HEK293T (cell line): ENCODE results near the gene CRLF1.
A peak's percentile ranks its signal among the peaks of the same experiment; 100 is the strongest.

ENCODE experiments used
- CTCF ChIA-PET: fragments of 350-600 bp; formaldehyde crosslinking; extraction: SDS; loops from one replicate; lab custom pipeline; 2021; ENCODE audit warnings: antibody characterized with exemption, inconsistent platforms; lab: Yijun Ruan, JAX
- POLR2A ChIA-PET: fragments of 350-600 bp; formaldehyde crosslinking; extraction: SDS; loops from one replicate; lab custom pipeline; 2020; ENCODE audit warnings: antibody characterized with exemption, inconsistent platforms; lab: Yijun Ruan, JAX
- DNase-seq: peaks from one replicate; pipeline ENCODE4 v3.0.0; 2012; ENCODE audit warnings: mixed read lengths; ENCODE audit errors: extremely low spot score
- ARNT ChIP-seq: fragments of 450-650 bp; IDR thresholded peaks from 2 replicates; pipeline ENCODE4 v1.6.1; 2017; ENCODE audit warnings: mild to moderate bottlenecking
- BHLHE40 ChIP-seq: fragments of 450-650 bp; IDR thresholded peaks from 2 replicates; pipeline ENCODE4 v1.6.1; 2016; ENCODE audit warnings: mild to moderate bottlenecking, moderate library complexity, borderline replicate concordance
- CTBP1 ChIP-seq: fragments of 450-650 bp; IDR thresholded peaks from 2 replicates; pipeline ENCODE4 v1.6.1; 2016; ENCODE audit warnings: borderline replicate concordance
- ELF4 ChIP-seq: fragments of 450-650 bp; IDR thresholded peaks from 2 replicates; pipeline ENCODE4 v1.6.1; 2017; ENCODE audit warnings: antibody characterized with exemption
- FOXA1 ChIP-seq: fragments of 450-650 bp; IDR thresholded peaks from 2 replicates; pipeline ENCODE4 v1.6.1; 2016; ENCODE audit warnings: mild to moderate bottlenecking
- FOXK2 ChIP-seq: fragments of 450-650 bp; IDR thresholded peaks from 2 replicates; pipeline ENCODE4 v1.6.1; 2016; ENCODE audit warnings: mild to moderate bottlenecking
- FOXM1 ChIP-seq: fragments of 450-650 bp; IDR thresholded peaks from 2 replicates; pipeline ENCODE4 v1.6.1; 2017; ENCODE audit warnings: mild to moderate bottlenecking, borderline replicate concordance
- HDGF ChIP-seq: fragments of 450-650 bp; IDR thresholded peaks from 2 replicates; pipeline ENCODE4 v1.6.1; 2017; ENCODE audit warnings: antibody characterized with exemption, borderline replicate concordance
- L3MBTL2 ChIP-seq: fragments of 450-650 bp; conservative IDR thresholded peaks from 2 replicates; pipeline ENCODE4 v1.6.1; 2016; ENCODE audit warnings: mild to moderate bottlenecking
- LEF1 ChIP-seq: fragments of 450-650 bp; IDR thresholded peaks from 2 replicates; pipeline ENCODE4 v1.6.1; 2017; ENCODE audit warnings: mild to moderate bottlenecking, borderline replicate concordance
- NFRKB ChIP-seq: fragments of 450-650 bp; IDR thresholded peaks from 2 replicates; pipeline ENCODE4 v1.6.1; 2016; ENCODE audit warnings: mild to moderate bottlenecking, moderate library complexity
- SP1 ChIP-seq: fragments of 450-650 bp; IDR thresholded peaks from 2 replicates; pipeline ENCODE4 v1.6.1; 2017
- SUZ12 ChIP-seq: fragments of 450-650 bp; IDR thresholded peaks from 2 replicates; pipeline ENCODE4 v1.6.1; 2016; ENCODE audit warnings: mild to moderate bottlenecking
- TARDBP ChIP-seq: fragments of 450-650 bp; IDR thresholded peaks from 2 replicates; pipeline ENCODE4 v1.6.1; 2016
- ZNF384 ChIP-seq: fragments of 450-650 bp; IDR thresholded peaks from 2 replicates; pipeline ENCODE4 v1.6.1; 2016
- TF ChIP-seq, protein P1 (sequence below): fragments of 450-650 bp; IDR thresholded peaks from 2 replicates; pipeline ENCODE4 v1.6.1; 2016

CRLF1 gene

DNA sequence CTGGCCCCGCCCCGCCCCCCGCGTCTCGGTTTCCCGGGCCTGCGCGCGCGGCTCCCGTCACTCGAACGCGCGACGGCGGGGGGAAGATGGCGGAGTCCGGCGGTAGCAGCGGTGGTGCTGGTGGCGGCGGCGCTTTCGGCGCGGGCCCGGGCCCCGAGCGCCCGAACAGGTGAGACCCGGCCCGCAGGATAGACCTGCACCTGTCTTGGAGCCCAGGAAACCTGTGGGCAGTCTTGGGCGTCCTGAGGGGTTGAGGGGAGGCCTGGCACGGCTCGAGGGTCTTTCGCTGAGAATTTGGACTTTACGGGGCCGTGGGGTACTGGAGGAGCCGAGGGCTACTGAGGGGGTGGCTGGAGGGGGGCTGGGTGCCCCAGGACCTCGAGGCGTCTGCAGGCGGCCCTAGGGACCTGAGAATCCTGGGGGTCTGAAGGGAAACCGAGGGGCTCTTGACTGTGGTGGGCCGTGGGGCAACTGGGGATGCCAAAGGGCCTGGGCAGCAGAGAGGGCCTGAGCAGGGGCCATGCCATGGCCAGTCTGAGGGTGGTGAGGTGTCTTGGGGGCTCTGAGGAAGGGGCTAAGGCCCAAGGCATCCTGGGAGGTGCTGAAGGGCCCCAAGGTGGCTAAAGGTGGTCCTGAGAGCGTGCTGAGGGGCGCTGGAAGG lies 30.5 kb upstream of the CRLF1 start, which contains the start of gene KLHL26:
Gene KLHL26, plus strand, starts transcription at position 60 of the 661 bp plus-strand sequence. Its CDS starts 27 bp downstream, at position 87.
- ChIA-PET POLR2A (no interaction called here), CTCF (no interaction called here)
- TF ChIP-seq BHLHE40 (no peak), LEF1 (no peak), NFRKB (no peak), L3MBTL2 (no peak), SUZ12 (no peak), HDGF (no peak)
- DNase-seq: no peak

DNA sequence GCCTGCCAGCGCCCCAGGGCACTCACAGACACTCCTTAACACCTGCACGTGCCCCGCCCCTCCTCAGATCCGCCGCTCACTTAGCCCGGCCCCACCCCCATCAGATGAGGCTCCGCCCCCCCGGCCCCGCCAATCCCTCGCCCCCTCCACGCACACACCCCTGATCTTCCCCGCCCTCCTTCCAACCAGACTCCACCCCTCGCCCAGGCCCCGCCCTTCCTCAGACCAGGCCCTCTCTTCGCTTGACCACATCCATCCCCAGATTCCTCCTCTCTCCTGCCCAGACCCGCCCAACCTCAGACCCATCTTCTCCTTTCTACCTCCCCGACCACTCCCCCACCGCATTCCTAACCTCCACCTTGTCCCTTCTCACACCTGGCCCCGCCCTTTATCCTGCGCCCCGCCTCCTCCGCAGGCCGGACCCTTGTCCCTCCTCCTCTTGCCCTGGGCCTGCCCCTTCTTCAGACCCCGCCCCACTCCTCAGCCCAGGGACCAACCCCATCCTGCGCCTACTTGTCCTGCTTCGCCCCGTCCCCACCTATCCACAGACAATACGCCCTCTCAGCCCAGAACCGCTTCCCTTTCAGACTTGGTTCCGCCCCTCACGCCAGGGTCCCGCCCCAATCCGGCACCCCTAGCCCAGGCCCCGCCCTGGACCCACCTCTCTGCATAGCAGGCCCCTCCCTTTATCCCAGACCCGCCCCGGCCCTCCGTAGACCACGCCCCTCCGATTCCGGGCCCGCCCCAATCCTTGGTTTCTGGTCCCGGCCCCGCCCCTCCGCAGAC lies 29.8 kb upstream of the CRLF1 start:
- no peak for TF ChIP-seq ELF4
- no peak for TF ChIP-seq SUZ12
- TF ChIP-seq SP1: peak; percentile 98
- TF ChIP-seq NFRKB: no peak
- TF ChIP-seq L3MBTL2: no peak
- TF ChIP-seq HDGF: no peak
- DNase-seq: peak; percentile 98
- ChIA-PET POLR2A (no interaction called here), CTCF (no interaction called here)

DNA sequence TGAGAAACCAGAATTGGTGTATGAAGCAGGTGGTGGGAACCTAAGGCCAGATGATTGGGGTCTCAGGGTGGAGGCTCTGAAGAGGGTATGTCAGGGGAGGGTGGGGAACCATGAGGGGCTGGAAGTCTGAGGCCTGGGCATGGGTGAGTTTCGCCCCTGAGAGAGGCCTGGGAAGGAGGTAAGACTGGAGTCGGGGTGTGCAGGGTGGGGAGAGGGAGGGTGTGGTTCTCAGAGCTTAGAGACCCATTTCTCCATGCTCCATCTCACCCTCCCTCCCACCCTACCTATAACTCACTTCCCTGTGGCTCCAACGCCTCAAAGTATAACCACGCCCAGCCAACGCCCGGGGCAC lies 29.2 kb upstream of the CRLF1 start:
- POLR2A ChIA-PET: no interaction called here
- TF ChIP-seq FOXA1 (no peak), FOXM1 (no peak), ZNF384 (no peak), NFRKB (no peak), ELF4 (no peak), SP1 (no peak), CTBP1 (no peak), SUZ12 (no peak), FOXK2 (no peak), LEF1 (no peak), HDGF (no peak), BHLHE40 (no peak), L3MBTL2 (no peak), TARDBP (no peak), ARNT (no peak)
- TF ChIP-seq, protein P1, sequence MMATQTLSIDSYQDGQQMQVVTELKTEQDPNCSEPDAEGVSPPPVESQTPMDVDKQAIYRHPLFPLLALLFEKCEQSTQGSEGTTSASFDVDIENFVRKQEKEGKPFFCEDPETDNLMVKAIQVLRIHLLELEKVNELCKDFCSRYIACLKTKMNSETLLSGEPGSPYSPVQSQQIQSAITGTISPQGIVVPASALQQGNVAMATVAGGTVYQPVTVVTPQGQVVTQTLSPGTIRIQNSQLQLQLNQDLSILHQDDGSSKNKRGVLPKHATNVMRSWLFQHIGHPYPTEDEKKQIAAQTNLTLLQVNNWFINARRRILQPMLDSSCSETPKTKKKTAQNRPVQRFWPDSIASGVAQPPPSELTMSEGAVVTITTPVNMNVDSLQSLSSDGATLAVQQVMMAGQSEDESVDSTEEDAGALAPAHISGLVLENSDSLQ: no peak
- no peak for DNase-seq
- CTCF ChIA-PET: no interaction called here

DNA sequence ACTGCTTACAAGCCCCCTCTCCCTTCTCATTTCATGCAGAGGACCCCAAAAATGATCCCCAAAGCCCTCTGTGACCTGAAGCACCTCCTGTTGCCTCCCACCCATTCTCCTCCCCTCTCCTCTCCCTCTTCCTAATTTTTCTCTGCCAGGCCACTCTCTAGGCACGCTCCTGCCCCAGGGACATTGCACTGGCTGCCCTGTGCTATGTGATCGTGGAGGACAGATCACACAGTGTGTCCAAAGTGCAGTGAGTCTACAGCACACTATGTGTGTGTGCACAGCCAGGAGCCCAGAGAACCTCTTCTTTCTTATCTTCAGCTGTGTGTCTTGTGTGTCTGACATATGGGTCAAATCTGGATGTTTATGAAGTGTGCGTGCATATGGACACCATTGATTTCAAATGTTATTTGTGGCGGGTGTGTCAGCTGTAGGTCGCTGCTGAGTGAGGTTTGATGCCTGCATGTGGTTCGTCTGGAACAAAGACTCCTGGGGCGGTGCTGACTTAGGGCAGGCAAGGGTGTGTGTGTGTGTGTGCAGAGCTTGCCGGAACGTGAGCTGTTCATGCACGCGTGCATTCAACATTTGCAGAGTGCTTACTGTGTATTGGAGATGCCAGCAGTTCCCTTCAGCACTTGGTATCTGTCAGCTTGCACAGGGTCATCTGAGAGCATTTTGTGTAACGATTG lies 28.2 kb upstream of the CRLF1 start:
- TF ChIP-seq CTBP1 (no peak), L3MBTL2 (no peak), ELF4 (no peak), FOXM1 (no peak), BHLHE40 (no peak)
- TF ChIP-seq, protein P1: no peak
- ChIA-PET POLR2A (no interaction called here), CTCF (no interaction called here)
- no peak for DNase-seq

DNA sequence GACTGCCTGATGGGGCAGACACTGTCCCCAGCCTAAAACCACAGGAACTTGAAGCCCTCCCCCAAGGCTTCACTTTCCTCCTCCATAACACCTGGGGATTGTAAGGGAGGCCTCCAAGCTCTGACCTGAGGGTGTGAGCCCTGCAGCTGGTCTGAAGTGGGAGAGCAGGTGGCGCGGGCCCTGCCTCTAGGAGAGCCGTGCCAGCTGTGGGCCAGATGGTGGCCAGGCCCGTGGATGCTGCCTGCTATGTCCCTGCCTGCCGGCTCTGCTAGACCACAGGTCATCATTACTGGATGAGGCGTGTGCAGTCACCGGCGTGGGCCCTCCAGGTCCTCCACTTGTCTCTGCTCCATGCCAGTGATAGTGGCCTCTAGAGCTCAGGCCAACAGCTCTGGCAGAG lies 26.7 kb upstream of the CRLF1 start:
- POLR2A ChIA-PET: no interaction called here
- CTCF ChIA-PET: no interaction called here
- no peak for TF ChIP-seq ELF4
- TF ChIP-seq NFRKB: no peak
- no peak for TF ChIP-seq FOXM1
- TF ChIP-seq TARDBP: no peak
- no peak for TF ChIP-seq FOXK2
- TF ChIP-seq SP1: no peak
- no peak for TF ChIP-seq CTBP1
- TF ChIP-seq ARNT: no peak
- no peak for TF ChIP-seq L3MBTL2
- TF ChIP-seq ZNF384: no peak
- TF ChIP-seq, protein P1: no peak
- no peak for TF ChIP-seq HDGF
- TF ChIP-seq SUZ12: no peak
- TF ChIP-seq LEF1: no peak
- DNase-seq: no peak
